ENCODE results near the gene NACC2.

GRCh38 chr9:136053757-136054142, 41.3 kb downstream of the NACC2 start:
- no peak for TF ChIP-seq CTCF (IDR thresholded peaks at IDR 0.05; ENCODE audit: low read depth, low read length, missing input control)
- no peak for TF ChIP-seq RXRA (IDR thresholded peaks at IDR 0.05)
- TF ChIP-seq YY1 (IDR thresholded peaks at IDR 0.05), result no peak

Data from liver (tissue), 3 donors.